Forelimb muscle (tissue), 1 donor: ENCODE results near the gene CROCC. TPM values are rescaled to one million over a fixed set of nuclear protein-coding genes. Genes with fewer than 3 reads are reported as not detected.
"Not testable (repeated sequence)": the region's sequence is repeated elsewhere in the genome, so short reads cannot be mapped to it uniquely, and the experiment has no call there.

ENCODE experiments used
- DNase-seq: peaks from one replicate; pipeline ENCODE4 v3.0.0-alpha.2; 2013; ENCODE audit warnings: low read depth
- polyA plus RNA-seq: library from polyadenylated mRNA; unstranded; fragments of 120-200 nt; gene quantifications from one replicate; pipeline ENCODE4 v1.2.1, GENCODE V29; 2013; ENCODE audit not compliant: insufficient read length

Gene CROCC
- polyA plus RNA-seq, 1 donor = 22.9 TPM

DNA sequence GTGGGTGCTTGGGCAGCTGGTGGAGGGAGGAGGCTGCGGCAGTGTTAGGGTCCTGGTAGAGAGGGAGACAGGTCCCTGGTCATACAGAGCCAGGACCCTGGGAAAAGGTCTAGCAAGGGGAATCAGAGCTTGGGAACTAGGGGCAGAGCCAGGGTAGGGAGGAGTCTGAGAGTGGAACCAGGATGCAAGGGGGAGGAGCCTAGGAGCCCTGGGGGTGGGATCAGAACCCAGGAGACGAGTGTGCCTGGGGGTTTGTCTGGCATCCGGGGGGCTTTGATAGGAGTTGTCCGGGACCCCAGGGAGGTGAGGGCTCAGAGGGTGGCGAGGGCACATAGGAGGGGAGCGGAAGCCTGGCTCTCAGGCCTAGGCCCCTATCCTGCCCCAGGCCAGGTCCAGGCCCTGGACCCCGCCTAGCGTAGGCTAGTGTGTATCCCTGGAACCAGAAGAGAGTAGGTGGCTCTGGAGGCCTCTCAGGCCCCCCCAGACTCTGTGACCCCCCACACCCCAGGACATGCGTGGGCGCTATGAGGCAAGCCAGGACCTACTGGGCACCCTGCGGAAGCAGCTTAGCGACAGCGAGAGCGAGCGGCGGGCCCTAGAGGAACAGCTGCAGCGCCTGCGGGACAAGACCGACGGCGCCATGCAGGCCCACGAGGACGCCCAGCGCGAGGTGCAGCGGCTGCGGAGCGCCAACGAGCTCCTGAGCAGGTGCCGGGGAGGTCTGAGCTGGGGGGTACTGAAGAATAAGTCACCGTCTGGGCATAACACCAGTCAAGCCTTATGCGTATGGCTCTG is 17.9 kb downstream of the CROCC start:
- not testable (repeated sequence) for DNase-seq

DNA sequence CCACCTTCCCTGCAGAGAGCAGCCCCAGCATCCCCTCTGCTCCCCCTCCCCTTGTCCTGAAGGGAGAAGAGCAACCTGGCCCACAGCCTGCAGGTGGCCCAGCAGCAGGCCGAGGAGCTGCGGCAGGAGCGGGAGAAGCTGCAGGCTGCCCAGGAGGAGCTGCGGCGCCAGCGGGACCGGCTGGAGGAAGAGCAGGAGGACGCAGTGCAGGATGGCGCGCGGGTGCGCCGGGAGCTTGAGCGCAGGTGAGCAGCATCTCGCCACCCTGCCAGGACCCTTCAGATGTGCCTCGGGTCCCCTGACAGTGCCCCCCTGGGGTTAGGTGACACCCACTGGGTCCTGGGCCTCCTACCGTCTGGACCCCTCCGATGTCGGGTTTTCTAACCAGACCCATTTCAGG is 22.3 kb downstream of the CROCC start:
- no peak for DNase-seq

- DNase-seq = not testable (repeated sequence)
Measured at GRCh38 chr1:16945512-16945911, 23.8 kb downstream of the CROCC start.

GRCh38 chr1:16946185-16946584 is 24.5 kb downstream of the CROCC start:
- DNase-seq = not testable (repeated sequence)

- DNase-seq = no peak
Measured at GRCh38 chr1:16946646-16947045, 24.9 kb downstream of the CROCC start.

DNA sequence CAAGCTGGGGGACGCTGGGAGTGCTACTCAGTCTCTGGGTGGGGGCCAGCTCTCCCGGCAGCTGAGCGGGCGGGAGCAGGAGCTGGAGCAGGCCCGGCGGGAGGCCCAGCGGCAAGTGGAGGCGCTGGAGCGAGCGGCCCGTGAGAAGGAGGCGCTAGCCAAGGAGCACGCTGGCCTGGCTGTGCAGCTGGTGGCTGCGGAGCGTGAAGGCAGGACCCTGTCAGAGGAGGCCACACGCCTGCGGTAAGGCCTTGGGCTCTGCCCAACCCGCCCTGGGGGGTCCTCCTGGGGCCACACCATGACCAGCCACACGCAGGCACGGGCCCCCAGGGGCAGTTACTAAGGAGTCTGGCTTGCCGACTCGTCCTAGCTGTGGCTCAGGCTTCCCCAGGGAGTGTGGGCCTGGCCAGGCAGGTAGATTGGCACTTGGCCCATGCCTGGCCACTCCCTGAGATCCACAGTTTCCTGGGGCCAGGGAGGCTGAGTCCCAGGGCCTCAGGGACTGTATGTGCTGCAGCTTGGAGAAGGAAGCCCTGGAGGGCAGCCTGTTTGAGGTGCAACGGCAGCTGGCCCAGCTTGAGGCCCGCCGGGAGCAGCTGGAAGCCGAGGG is 26.7 kb downstream of the CROCC start:
- not testable (repeated sequence) for DNase-seq

- DNase-seq = not testable (repeated sequence)
Measured at GRCh38 chr1:16949026-16949425, 27.3 kb downstream of the CROCC start.

- DNase-seq = not testable (repeated sequence)
Measured at GRCh38 chr1:16952376-16952775, 30.6 kb downstream of the CROCC start.

DNA sequence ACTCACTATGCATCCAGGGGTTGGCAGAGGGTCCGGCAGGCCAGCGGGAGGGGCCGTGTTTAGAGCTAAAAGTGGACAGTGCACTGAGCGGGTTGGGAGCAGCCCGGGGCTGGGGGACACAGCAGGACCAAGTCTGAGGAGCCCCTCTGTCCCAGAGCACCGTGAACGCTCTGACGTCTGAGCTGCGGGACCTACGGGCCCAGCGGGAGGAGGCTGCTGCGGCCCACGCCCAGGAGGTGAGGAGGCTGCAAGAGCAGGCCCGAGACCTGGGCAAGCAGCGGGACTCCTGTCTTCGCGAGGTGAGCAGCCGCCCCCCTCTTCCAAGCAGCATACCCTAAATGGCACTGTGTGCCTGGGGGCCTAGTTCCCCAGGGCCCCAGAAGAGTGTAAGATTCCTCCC is 32.8 kb downstream of the CROCC start:
- DNase-seq = no peak

DNA sequence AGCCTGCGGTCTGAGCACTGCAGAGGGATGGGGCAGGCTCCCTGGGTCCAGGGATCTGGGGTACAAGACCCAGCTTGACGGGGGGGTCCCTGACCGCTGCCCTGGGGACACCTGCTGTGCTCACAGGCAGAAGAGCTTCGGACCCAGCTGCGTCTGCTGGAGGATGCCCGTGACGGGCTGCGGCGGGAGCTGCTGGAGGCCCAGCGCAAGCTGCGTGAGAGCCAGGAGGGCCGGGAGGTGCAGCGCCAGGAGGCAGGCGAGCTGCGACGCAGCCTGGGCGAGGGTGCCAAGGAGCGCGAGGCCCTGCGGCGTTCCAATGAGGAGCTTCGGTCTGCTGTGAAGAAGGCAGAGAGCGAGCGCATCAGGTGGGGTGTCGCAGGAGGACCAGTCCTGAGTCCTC is 33.5 kb downstream of the CROCC start:
- DNase-seq = no peak

GRCh38 chr1:16956775-16957174 is 35.0 kb downstream of the CROCC start:
- DNase-seq = no peak

- DNase-seq = no peak
Measured at GRCh38 chr1:16957731-16958130, 36.0 kb downstream of the CROCC start.

GRCh38 chr1:16958475-16958874 is 36.7 kb downstream of the CROCC start:
- no peak for DNase-seq

DNA sequence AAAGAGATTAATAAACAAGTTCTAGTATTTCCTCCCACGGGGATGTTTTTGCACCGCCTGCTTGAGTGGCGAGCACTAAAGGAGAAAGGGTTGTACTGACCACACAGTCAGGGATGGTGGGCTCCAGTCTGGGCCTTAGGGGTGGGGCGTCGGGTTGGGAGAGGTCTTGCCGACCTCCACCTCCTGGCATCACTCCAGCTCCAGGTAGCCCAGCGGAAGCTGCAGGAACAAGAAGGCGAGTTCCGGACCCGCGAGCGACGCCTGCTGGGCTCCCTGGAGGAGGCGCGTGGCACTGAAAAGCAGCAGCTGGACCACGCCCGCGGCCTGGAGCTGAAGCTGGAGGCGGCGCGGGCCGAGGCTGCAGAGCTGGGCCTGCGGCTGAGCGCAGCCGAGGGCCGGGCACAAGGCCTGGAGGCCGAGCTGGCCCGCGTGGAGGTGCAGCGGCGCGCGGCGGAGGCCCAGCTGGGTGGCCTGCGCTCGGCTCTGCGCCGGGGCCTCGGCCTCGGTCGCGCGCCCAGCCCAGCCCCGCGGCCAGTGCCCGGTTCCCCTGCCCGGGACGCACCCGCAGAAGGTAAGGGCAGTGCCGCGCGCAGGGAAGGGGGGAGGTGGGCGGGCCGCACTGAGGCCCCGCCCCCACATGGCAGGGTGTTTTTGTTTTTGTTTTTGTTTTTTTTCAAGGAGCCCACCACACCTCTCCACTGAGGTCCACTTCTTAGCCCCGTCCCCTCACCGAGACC is 39.0 kb downstream of the CROCC start:
- DNase-seq = no peak

DNA sequence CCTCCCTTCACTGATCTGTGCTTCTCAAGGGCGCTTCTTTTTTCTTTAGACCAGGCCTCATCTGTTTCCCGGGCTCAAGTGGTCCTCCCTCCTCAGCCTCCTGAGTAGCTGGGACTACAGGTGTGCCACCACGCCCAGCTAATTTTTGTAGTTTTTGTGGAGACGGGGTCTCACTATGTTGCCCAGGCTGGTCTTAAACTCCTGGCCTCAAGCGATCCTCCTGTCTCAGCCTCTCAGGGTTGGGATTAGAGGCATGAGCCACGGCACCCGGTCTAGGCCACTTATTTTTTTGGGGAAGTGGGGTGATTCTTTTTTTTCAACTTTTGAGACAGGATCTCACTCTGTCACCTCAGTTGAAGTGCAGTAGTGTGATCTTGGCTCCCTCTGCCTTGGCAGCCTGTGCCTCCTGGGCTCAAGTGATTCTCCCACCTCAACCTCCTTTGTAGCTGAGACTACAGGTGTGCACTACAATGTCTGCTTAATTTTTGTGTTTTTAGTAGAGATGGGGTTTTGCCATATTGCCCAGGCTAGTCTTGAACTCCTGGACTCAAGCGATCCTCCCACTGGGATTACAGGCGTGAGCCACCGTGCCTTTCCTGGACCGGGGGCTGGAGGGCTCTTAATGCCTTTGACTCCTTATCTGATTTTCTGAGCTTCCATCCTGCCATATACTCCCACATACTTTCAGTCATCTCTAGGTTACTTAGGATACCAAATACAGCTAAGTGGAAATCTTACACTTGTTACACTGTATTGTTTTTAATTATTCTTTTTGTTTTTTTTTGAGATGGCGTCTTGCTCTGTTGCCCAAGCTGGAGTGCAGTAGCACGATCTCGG is 39.8 kb downstream of the CROCC start:
- no peak for DNase-seq

GRCh38 chr1:16964169-16964568 is 42.4 kb downstream of the CROCC start:
- not testable (repeated sequence) for DNase-seq

DNA sequence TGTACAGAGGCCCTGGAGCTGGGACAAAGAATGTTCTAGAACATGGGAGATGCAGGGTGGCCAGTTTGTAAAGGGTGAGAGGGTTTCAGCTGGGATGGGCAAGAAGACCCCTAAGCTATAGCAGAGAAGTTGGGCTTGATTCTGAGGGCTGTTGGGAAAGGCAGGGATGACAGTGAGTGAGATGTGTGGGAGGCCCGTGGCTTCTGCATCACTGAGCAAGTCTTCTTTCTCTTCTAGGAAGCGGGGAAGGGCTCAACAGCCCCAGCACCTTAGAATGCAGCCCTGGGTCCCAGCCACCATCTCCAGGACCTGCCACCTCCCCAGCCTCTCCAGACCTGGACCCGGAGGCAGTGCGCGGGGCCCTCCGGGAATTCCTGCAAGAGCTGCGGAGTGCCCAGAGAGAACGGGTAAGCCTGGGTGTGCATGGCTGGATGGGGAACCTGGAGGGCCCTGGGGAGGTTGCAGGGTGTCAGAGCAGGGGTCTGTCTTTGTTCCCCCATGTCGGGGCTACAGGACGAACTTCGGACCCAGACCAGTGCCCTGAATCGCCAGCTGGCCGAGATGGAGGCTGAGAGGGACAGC is 43.8 kb downstream of the CROCC start:
- DNase-seq = no peak

- DNase-seq = no peak
Measured at GRCh38 chr1:16966282-16966681, 44.6 kb downstream of the CROCC start.

DNA sequence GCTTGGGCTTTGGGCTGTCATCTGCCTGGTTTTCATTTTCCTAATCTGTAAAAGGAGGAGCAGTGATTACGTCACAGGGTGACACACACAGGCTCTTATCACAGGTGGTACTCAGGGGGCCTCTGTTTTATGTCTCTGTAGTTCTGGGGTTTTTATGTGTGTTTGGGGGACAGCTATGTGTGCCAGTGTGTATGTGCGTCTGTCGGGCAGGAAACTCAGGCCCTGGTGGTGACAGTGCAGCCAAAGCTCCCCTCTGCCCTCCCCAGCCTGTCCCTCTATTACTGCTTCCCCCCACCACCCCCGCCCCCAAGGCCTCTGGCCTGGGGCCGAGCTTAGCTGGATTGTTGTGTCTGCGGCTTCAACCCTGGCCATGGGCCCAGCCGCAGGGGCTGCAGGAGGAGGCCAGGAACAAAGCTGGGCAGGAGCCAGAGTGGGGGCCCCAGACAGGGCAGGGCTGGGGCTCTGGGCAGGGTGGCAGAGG is 45.4 kb downstream of the CROCC start:
- DNase-seq = no peak

DNA sequence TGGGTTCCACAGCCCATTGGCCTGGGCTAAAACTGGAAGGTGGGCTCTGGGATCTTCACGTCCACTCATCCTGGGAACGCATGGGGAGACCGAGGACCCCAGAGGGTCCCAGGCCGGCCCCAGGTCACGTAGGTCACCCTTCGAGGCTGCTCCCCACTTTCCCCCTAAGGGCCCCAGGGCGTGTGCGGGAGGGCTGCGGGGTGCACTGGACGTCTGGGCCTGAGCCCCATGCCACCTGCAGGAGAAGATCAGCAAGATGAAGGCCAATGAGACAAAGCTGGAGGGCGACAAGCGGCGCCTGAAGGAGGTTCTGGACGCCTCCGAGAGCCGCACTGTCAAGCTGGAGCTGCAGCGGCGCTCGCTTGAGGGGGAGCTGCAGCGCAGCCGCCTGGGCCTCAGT is 46.2 kb downstream of the CROCC start:
- no peak for DNase-seq

DNA sequence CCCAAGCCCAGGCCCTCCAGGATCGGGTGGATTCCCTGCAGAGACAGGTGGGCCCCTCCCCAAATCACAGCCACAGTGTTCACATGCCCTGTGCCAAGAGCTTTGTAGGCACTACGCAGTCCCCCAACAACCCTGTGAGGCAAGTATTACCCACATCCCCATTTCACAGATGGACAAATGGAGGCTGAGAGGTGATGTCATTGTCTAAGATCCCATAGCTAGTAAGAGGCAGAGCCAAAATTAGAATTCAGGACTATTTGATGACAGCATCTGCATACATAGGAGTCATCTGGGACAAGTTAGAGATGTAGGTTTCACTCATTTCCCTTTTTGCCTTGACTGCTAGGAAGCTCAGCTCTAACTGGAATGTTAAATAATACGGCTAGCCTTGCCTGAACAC is 46.6 kb downstream of the CROCC start:
- DNase-seq = no peak
